D721Med (cell line): ENCODE results near the gene ATP6V0E1.
"Not testable (repeated sequence)": the region's sequence is repeated elsewhere in the genome, so short reads cannot be mapped to it uniquely, and the experiment has no call there.

ENCODE experiments used
- DNase-seq: peaks from one replicate; pipeline ENCODE4 v3.0.0; 2011; ENCODE audit warnings: low spot score; ENCODE audit not compliant: insufficient read length
- FAIRE-seq: peaks from 2 replicates; lab custom pipeline; 2011; peaks lifted over from hg19 to GRCh38; lab: Jason Lieb, UNC
- CTCF ChIP-seq: IDR thresholded peaks from 2 replicates; pipeline ENCODE4 v1.5.1; 2012; ENCODE audit warnings: mild to moderate bottlenecking, control low read depth; ENCODE audit not compliant: insufficient read depth; ENCODE audit errors: missing control alignments

The ATP6V0E1 gene

DNA sequence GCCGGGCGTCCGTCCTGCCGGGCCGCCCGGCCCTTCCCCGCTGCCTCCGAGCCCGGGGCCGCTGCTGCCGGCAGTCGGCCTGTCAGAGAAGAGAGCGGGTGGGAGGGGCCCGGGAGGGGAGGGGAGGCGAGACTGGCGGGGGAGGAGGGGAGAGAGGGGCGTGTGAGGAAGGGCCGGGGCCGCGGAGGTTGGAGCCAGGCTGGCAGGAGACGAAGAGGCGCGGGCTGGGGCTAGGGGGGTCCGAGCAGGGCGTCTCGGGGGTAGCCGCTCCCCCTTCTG lies 73.2 kb downstream of the ATP6V0E1 start:
- FAIRE-seq (no peak), DNase-seq (no peak)
- TF ChIP-seq CTCF = no peak

DNA sequence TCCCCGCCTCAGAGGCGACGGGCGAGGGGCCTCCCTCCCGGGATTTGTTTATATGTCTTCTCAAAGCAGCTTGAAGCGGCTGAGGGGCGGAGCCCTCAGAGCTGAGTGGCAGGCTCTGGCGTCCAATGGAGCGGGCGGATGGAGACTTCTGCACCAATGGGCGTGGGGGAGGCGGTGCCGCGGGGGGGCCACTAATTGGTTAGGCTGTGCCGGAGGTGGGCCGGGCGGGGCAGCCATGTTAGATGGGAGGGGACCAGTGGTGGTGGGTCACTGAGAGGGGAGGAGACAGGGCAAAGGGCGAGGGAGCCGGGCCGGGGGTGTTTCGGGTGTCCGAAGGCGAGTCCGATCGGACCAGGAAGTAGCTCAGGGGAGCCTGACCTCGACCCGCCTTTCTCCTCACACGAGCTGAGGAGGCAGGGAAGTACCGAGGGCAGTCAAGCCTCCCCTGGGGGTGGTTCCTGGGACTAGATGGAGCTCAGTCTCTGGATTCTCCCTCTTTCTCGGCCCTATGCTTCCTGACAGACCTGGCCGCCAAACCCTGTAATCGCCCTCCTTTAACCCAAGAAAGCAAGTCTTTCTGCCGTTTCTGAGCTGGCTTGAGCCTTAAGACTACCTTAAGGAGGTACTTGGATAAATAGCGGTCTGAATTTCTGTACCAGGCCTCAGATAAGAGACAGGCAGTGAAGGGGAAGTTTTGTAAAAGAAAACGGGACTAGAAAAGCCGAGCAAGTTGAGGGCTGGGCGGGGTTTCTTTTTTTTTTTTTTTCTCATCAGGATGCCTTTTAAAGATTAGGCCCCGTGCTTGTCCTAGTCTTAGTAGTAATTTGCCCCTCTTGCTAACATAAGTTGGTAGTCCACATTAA lies 73.7 kb downstream of the ATP6V0E1 start:
- DNase-seq = peak; percentile 84
- no peak for TF ChIP-seq CTCF
- no peak for FAIRE-seq

DNA sequence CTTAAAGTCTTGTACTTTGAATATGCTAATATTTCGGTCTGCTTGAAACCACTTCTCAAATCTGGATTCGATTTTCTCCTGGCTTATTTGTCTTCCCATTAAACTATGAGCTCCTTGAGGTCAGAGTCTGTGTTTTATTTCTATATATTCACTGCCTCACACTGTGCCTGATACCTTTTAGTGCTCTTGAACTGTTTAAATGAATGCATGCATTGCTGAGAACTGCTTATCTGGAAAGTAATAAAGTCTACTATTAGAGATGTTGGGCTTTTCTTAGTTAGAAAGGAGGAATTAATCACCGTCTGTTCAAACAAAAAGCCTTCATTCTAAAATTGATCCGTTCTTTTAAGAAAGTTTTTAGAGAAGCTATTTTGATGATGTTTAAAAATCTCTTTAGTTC lies 78.6 kb downstream of the ATP6V0E1 start:
- no peak for FAIRE-seq
- no peak for TF ChIP-seq CTCF
- DNase-seq = no peak

DNA sequence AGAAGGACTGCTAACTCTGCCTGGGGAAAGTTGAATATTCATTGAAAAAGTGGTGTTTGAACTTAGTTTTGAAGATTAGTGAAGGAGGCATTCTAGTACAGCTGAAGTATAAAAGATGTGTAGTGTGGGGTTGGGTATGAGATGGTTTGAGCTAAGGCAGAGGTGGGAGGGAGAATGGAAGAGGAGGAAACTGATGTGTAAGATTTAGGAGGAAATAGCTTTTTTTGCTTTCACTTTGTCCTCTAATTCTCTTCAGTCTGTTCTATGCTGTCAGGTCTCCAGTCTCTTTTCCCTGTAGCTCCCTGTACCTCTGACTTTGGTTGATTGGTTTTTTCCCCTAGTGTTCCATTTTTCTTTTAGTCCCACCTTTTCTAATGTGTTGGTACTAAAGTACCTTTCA lies 81.6 kb downstream of the ATP6V0E1 start:
- no peak for FAIRE-seq
- no peak for TF ChIP-seq CTCF
- no peak for DNase-seq

DNA sequence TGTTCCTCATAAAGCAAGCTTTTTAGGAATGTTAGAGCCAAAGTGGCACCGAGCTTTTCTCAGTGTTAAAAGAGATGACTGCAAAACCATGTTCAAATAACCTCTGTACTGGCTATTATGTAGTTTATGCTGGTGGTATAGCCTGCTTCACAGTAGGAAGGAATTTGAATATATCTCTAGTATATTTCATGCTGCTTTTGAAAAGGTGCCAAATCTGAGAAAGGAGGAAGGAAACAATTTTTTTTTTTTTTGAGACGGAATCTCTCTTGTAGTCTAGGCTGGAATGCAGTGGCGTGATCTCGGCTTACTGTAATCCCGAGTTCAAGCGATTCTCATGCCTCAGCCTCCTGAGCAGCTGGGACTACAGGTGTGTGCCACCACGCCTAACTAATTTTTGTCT lies 86.1 kb downstream of the ATP6V0E1 start:
- TF ChIP-seq CTCF = no peak
- FAIRE-seq (no peak), DNase-seq (no peak)

GRCh38 chr5:173075137-173075843 lies 91.7 kb downstream of the ATP6V0E1 start:
- DNase-seq (no peak), FAIRE-seq (no peak)
- no peak for TF ChIP-seq CTCF

GRCh38 chr5:173075970-173076369 lies 92.4 kb downstream of the ATP6V0E1 start:
- TF ChIP-seq CTCF = no peak
- no peak for FAIRE-seq
- no peak for DNase-seq

DNA sequence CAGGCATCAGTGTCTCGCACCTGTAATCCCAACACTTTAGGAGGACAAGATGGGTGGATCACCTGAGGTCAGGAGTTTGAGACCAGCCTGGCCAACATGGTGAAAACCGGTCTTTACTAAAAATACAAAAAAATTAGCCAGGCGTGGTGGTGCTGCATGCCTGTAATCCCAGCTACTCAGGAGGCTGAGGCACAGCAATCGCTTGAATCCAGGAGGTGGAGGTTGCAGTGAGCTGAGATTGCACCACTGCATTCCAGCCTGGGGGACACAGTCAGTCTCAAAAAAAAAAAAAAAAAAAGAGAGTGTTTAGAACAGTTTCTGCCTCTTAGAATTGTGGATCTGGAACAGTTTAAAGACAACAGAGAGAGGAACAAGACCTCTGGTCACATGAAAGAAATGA lies 92.9 kb downstream of the ATP6V0E1 start:
- not testable (repeated sequence) for DNase-seq, FAIRE-seq
